A673 (cell line): ENCODE measurements around the gene DSCAML1. TPM values are rescaled to one million over a fixed set of nuclear protein-coding genes. Genes with fewer than 3 reads are reported as not detected.

Experiments
- BruUV-seq: library from RNA; stranded (reverse); fragments of 400-500 nt; replicated peaks from 2 replicates; lab custom pipeline; 2021; lab: Mats Ljungman, UMichigan
- CTCF ChIA-PET: fragments of 300-600 bp; sonication (Branson Sonifier 250); formaldehyde crosslinking; loops from one replicate; lab custom pipeline; 2022; ENCODE audit warnings: antibody characterized with exemption; lab: Charles Lee
- POLR2A ChIA-PET: fragments of 300-600 bp; sonication (Branson Sonifier 250); formaldehyde crosslinking; loops from one replicate; lab custom pipeline; 2022; ENCODE audit warnings: antibody characterized with exemption; ENCODE audit not compliant: low non-redundant PET; lab: Charles Lee
- DNase-seq: peaks from one replicate; pipeline ENCODE4 v3.0.0-alpha.2; 2015; ENCODE audit warnings: low spot score
- H3K27ac ChIP-seq: fragments of 200-600 bp; sonication (generic); 2 replicates; pipeline ENCODE4 v1.5.1; 2016; ENCODE audit warnings: mixed run types, low read depth, mild to moderate bottlenecking, mixed read lengths, antibody characterized with exemption, low read length; ENCODE audit not compliant: poor library complexity, severe bottlenecking
- H3K27me3 ChIP-seq: fragments of 200-600 bp; sonication (generic); replicated peaks from 2 replicates; pipeline ENCODE4 v1.6.1; 2017; ENCODE audit warnings: mixed run types, low read depth, mild to moderate bottlenecking, mixed read lengths, antibody characterized with exemption, low read length; ENCODE audit not compliant: insufficient read depth, poor library complexity
- H3K36me3 ChIP-seq: fragments of 200-600 bp; sonication (generic); 2 replicates; pipeline ENCODE4 v1.6.1; 2016; ENCODE audit warnings: mixed run types, mild to moderate bottlenecking, mixed read lengths, antibody characterized with exemption, low read length; ENCODE audit not compliant: insufficient read depth, poor library complexity, severe bottlenecking
- H3K4me1 ChIP-seq: fragments of 200-600 bp; sonication (generic); 2 replicates; pipeline ENCODE4 v1.6.1; 2017; ENCODE audit warnings: mixed run types, mild to moderate bottlenecking, mixed read lengths, antibody characterized with exemption, low read length; ENCODE audit not compliant: insufficient read depth, poor library complexity, severe bottlenecking
- H3K4me3 ChIP-seq: fragments of 200-600 bp; sonication (generic); 2 replicates; pipeline ENCODE4 v1.5.1; 2016; ENCODE audit warnings: low read depth, mixed run types, mild to moderate bottlenecking, mixed read lengths, low read length; ENCODE audit not compliant: poor library complexity, severe bottlenecking
- H3K9me3 ChIP-seq: fragments of 200-600 bp; sonication (generic); 2 replicates; pipeline ENCODE4 v1.6.1; 2016; ENCODE audit warnings: mixed run types, low read depth, mild to moderate bottlenecking, mixed read lengths, antibody characterized with exemption, low read length; ENCODE audit not compliant: poor library complexity, severe bottlenecking
- EZH2 ChIP-seq: fragments of 200-600 bp; sonication (generic); IDR thresholded peaks from 2 replicates; pipeline ENCODE4 v1.6.1; 2017; ENCODE audit warnings: borderline replicate concordance, low read depth, mild to moderate bottlenecking, mixed read lengths, antibody characterized with exemption, low read length; ENCODE audit not compliant: poor library complexity, severe bottlenecking
- intact Hi-C: fragments of 100-400 bp; cut with micrococcal nuclease; formaldehyde crosslinking; loops from one replicate; pipeline ENCODE4 v1.10.0; 2022; ENCODE audit not compliant: unreplicated experiment
- total RNA-seq: library from RNA; stranded (reverse); gene quantifications from 2 replicates; pipeline ENCODE4 v1.2.3, GENCODE V29; 2021
- TF ChIP-seq, protein P1 (sequence below): fragments of 300-800, 200-600 bp; sonication (generic); conservative IDR thresholded peaks from 2 replicates; pipeline ENCODE4 v1.5.1; 2017; ENCODE audit warnings: low read depth, mild to moderate bottlenecking, antibody characterized with exemption, low read length, moderate library complexity, mixed read lengths

Gene DSCAML1
- total RNA-seq, 1 experiment from 2014 or later: not detected

GRCh38 chr11:117688255-117688797 lies 108.7 kb downstream of the DSCAML1 start:
- POLR2A ChIA-PET: no interaction called here
- intact Hi-C loops: no loop called here
- no TSS peak for BruUV-seq

GRCh38 chr11:117687776-117688175 lies 109.2 kb downstream of the DSCAML1 start:
- Histone ChIP-seq H3K27me3 (peaks cover 5% of the 10 kb centered on the region), H3K9me3 (no peaks in the 10 kb centered on the region), H3K36me3 (no peaks in the 10 kb centered on the region), H3K27ac (no peak overlapping the region), H3K4me3 (no peak overlapping the region), H3K4me1 (no peaks in the 10 kb centered on the region)
- POLR2A ChIA-PET: no interaction called here
- intact Hi-C loops: no loop called here
- no peak for DNase-seq
- TF ChIP-seq, protein P1, sequence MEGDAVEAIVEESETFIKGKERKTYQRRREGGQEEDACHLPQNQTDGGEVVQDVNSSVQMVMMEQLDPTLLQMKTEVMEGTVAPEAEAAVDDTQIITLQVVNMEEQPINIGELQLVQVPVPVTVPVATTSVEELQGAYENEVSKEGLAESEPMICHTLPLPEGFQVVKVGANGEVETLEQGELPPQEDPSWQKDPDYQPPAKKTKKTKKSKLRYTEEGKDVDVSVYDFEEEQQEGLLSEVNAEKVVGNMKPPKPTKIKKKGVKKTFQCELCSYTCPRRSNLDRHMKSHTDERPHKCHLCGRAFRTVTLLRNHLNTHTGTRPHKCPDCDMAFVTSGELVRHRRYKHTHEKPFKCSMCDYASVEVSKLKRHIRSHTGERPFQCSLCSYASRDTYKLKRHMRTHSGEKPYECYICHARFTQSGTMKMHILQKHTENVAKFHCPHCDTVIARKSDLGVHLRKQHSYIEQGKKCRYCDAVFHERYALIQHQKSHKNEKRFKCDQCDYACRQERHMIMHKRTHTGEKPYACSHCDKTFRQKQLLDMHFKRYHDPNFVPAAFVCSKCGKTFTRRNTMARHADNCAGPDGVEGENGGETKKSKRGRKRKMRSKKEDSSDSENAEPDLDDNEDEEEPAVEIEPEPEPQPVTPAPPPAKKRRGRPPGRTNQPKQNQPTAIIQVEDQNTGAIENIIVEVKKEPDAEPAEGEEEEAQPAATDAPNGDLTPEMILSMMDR: no peak
- TF ChIP-seq EZH2: no peak
- CTCF ChIA-PET: no interaction called here
- no TSS peak for BruUV-seq

More at GRCh38 chr11:117688255-117688797, 108.7 kb downstream of the DSCAML1 start:
- H3K4me3 ChIP-seq: no peak overlapping the region
- H3K27ac ChIP-seq: no peak overlapping the region
- no peaks in the 10 kb centered on the region for H3K36me3 ChIP-seq
- DNase-seq: no peak
- H3K9me3 ChIP-seq: no peaks in the 10 kb centered on the region
- H3K27me3 ChIP-seq: peaks cover 5% of the 10 kb centered on the region
- no peaks in the 10 kb centered on the region for H3K4me1 ChIP-seq
- TF ChIP-seq, protein P1: no peak
- no peak for TF ChIP-seq EZH2
- CTCF ChIA-PET: no interaction called here

GRCh38 chr11:117686711-117687110 lies 110.3 kb downstream of the DSCAML1 start:
- DNase-seq: no peak
- Histone ChIP-seq H3K4me1 (no peaks in the 10 kb centered on the region), H3K36me3 (no peaks in the 10 kb centered on the region), H3K9me3 (no peaks in the 10 kb centered on the region), H3K4me3 (no peak overlapping the region), H3K27ac (no peak overlapping the region), H3K27me3 (peaks cover 14% of the 10 kb centered on the region)
- no TSS peak for BruUV-seq
- POLR2A ChIA-PET: no interaction called here
- CTCF ChIA-PET: no interaction called here
- TF ChIP-seq EZH2: no peak
- TF ChIP-seq, protein P1: no peak
- intact Hi-C loops: no loop called here
